ENCODE data around the gene IGF2BP3.
"Not testable (repeated sequence)": the region's sequence is repeated elsewhere in the genome, so short reads cannot be mapped to it uniquely, and the experiment has no call there.

Gene IGF2BP3

DNA sequence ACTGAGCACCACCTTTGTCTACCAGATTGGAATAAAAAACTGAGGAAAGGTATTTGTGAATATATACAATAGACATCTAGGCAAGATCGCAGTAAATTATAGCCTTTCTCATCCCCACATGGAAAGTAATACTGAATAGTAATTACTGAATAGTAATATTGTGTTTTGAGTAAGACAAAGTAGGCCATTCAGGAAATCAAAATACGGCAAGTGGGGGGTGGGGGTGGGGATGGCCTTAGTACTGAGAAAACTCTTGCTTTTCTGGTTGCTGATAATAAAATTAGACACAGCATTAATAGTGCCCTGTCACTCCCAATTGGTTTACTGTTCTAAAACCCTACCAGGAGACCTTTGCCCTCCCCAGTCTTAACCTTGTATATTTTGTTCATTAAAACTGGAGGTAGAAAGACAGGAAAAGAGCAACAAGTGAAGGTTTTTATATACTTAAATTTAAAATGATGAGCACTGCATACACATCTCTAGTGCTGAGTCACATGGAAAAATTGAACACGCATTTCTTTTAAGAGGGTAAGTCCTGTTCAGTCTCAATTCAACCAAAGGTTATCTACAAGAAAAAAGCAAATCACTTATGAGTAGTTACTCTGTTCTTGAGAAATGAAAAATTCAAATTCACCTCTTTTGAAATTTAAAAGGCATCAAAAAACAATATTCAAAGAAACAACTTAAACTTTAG is 65.6 kb downstream of the IGF2BP3 start:
- ATAC-seq (replicated peaks; ENCODE audit: extremely low read depth, poor library complexity, severe bottlenecking) (no peak), DNase-seq (ENCODE audit: low spot score in 2 of 2) (no peak)
- Mint-ChIP-seq H3K27ac (ENCODE audit: low read depth) (no peak overlapping the region), H3K4me1 (no peaks in the 10 kb centered on the region), H3K27me3 (peaks cover 20% of the 10 kb centered on the region), H3K36me3 (ENCODE audit: insufficient read depth) (no peaks in the 10 kb centered on the region), H3K4me3 (no peak overlapping the region), H3K9me3 (no peaks in the 10 kb centered on the region)

DNA sequence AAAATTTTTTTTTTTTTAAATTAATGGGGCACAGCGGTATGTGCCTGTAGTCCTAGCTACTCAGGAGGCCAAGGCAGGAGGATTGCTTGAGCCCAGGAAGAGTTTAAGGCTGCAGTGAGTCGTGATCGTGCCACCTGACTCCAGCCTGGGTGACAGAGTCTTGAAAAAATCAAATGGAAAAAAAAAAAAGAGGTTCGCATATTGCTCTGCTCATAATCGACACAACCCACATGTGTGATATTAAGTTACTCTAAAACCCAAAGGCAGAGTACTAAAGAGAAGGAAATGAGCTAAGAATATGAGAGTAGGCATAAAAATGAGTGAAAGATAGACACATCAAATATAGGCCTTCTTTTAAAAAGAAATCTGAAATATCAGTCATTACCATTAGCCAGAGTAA is 66.3 kb downstream of the IGF2BP3 start:
- H3K27ac Mint-ChIP-seq (ENCODE audit: low read depth), result no peak overlapping the region
- H3K36me3 Mint-ChIP-seq (ENCODE audit: insufficient read depth), result no peaks in the 10 kb centered on the region
- DNase-seq (ENCODE audit: low spot score in 2 of 2) (no peak), ATAC-seq (replicated peaks; ENCODE audit: extremely low read depth, poor library complexity, severe bottlenecking) (no peak)
- H3K4me3 Mint-ChIP-seq, result no peak overlapping the region
- peaks cover 20% of the 10 kb centered on the region for H3K27me3 Mint-ChIP-seq
- no peaks in the 10 kb centered on the region for H3K4me1 Mint-ChIP-seq
- no peaks in the 10 kb centered on the region for H3K9me3 Mint-ChIP-seq

DNA sequence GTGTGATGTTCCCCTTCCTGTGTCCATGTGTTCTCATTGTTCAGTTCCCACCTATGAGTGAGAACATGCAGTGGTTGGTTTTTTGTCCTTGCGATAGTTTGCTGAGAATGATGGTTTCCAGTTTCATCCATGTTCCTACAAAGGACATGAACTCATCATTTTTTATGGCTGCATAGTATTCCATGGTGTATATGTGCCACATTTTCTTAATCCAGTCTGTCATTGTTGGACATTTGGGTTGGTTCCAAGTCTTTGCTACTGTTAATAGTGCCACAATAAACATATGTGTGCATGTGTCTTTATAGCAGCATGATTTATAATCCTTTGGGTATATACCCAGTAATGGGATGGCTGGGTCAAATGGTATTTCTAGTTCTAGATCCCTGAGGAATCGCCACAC is 72.2 kb downstream of the IGF2BP3 start:
- not testable (repeated sequence) for H3K36me3 Mint-ChIP-seq (ENCODE audit: insufficient read depth); DNase-seq (ENCODE audit: low spot score in 2 of 2); H3K27ac Mint-ChIP-seq (ENCODE audit: low read depth); ATAC-seq (replicated peaks; ENCODE audit: extremely low read depth, poor library complexity, severe bottlenecking); H3K4me3 Mint-ChIP-seq; H3K9me3 Mint-ChIP-seq; H3K4me1 Mint-ChIP-seq
- peaks cover 28% of the 10 kb centered on the region for H3K27me3 Mint-ChIP-seq

DNA sequence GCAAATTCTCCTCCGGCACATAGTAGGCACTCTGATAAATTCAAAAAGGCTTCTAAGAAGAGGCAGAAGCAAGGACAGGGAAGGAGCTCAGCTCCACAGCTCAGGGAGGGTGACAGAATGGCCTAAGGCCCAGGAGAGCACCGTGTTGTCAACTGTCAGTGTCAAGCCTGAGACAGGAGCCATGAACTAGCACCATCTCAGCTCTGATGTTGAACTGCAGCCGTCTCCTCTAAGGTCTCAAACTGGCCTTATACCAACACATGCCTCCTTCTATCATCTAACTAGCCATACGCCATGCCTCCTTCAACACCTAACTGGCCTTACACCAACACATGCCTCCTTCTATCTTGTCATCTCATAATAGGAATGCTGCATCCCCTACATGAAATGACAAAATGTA is 73.0 kb downstream of the IGF2BP3 start:
- Mint-ChIP-seq H3K9me3 (no peaks in the 10 kb centered on the region), H3K27ac (ENCODE audit: low read depth) (no peak overlapping the region), H3K27me3 (peaks cover 28% of the 10 kb centered on the region), H3K4me1 (no peaks in the 10 kb centered on the region), H3K4me3 (no peak overlapping the region), H3K36me3 (ENCODE audit: insufficient read depth) (peaks cover 1% of the 10 kb centered on the region)
- DNase-seq (ENCODE audit: low spot score in 2 of 2), result no peak
- no peak for ATAC-seq (replicated peaks; ENCODE audit: extremely low read depth, poor library complexity, severe bottlenecking)

DNA sequence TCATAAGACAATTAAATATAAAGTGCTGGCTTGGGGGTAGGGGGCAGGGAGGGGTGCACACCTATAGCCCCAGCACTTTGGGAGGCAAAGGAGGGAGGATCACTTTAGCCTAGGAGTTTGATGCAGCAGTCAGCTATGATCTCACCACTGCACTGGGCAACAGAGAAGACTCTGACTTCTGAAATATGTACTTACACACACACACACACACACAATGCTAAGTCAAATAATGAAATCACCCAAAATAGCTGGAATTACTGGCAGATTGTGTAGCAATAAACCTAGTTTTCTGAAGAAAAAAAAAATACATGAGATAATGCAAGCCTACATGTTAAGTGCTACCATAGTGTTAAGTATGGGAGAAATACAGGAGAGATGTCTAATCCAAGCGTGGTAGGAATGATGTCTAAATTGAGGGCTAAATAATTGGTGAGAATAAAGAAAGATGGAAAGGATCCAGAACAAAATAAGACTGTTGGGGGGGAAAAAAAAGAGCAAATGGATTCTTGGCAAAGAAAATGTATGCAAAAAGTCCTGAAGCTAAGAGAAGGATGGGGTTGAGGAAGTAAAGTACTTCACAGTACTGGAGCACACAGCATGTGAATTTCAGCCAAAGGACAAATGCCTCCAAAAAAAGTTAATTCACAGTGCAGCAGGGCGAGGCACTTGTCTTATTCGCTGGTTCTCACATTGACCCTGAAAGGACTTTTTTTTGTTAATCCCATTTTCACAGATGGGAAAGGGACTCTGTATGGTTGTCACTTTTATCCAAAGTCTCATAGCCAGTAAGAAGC is 73.9 kb downstream of the IGF2BP3 start:
- DNase-seq (ENCODE audit: low spot score in 2 of 2) (no peak), ATAC-seq (replicated peaks; ENCODE audit: extremely low read depth, poor library complexity, severe bottlenecking) (no peak)
- Mint-ChIP-seq H3K27me3 (peaks cover 28% of the 10 kb centered on the region), H3K27ac (ENCODE audit: low read depth) (no peak overlapping the region), H3K4me3 (no peak overlapping the region), H3K4me1 (no peaks in the 10 kb centered on the region), H3K36me3 (ENCODE audit: insufficient read depth) (peaks cover 1% of the 10 kb centered on the region), H3K9me3 (no peaks in the 10 kb centered on the region)

DNA sequence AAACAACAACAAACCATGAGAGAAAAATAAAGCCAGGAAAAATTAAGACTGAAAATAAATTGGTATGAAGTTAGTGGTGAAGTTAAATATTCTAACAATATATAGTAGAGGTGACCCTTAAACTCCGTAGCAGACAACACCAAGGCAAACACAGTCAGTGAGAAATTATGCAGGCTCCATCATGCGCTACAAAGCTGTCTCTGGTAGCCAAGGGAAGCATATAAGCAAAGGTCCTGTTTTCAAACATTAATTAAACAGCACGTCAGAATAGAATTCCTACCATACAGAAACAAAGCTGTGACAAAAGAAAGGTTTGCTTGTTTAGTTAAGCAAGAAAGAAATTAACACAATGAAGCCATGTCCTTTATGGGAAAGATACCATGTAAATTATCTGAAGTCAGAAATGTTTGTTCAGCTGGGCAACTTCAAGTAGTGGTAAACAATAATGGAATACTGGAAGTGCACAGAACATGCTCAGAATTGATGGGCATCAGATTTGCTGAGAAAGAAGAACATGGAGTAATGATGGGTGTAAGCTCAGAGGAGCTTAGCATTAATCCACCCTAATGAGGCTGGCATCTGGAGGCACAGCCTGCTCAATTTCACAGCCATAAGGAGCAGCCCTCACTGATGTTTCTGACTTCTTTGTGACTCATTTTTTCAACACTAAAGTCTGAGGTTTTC is 75.7 kb downstream of the IGF2BP3 start:
- Mint-ChIP-seq H3K36me3 (ENCODE audit: insufficient read depth) (peaks cover 1% of the 10 kb centered on the region), H3K27ac (ENCODE audit: low read depth) (no peak overlapping the region), H3K27me3 (peaks cover 28% of the 10 kb centered on the region), H3K4me1 (no peaks in the 10 kb centered on the region), H3K9me3 (no peaks in the 10 kb centered on the region), H3K4me3 (no peak overlapping the region)
- no peak for ATAC-seq (replicated peaks; ENCODE audit: extremely low read depth, poor library complexity, severe bottlenecking)
- no peak for DNase-seq (ENCODE audit: low spot score in 2 of 2)

DNA sequence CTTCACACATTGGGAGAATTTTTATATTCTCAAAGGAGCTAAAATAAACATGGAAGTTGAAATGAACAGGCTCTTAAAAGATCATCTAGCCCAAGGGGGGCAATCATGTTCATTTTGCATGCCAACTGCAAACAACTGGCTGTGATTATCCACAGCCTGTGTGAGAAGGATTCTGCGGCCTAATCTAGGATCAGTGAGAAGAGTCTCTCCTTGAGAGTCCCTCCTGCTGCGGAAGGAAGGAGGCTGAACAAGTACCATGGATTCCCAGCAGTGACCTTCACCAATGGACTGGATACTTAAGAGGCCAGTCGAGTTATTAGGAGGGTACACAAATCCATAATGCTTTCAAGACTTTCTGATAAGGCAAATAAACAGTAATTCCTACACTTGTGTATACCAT is 76.7 kb downstream of the IGF2BP3 start:
- Mint-ChIP-seq H3K4me3 (no peak overlapping the region), H3K27ac (ENCODE audit: low read depth) (no peak overlapping the region), H3K4me1 (no peaks in the 10 kb centered on the region), H3K36me3 (ENCODE audit: insufficient read depth) (peaks cover 1% of the 10 kb centered on the region), H3K9me3 (no peaks in the 10 kb centered on the region), H3K27me3 (peaks cover 28% of the 10 kb centered on the region)
- no peak for DNase-seq (ENCODE audit: low spot score in 2 of 2)
- no peak for ATAC-seq (replicated peaks; ENCODE audit: extremely low read depth, poor library complexity, severe bottlenecking)

DNA sequence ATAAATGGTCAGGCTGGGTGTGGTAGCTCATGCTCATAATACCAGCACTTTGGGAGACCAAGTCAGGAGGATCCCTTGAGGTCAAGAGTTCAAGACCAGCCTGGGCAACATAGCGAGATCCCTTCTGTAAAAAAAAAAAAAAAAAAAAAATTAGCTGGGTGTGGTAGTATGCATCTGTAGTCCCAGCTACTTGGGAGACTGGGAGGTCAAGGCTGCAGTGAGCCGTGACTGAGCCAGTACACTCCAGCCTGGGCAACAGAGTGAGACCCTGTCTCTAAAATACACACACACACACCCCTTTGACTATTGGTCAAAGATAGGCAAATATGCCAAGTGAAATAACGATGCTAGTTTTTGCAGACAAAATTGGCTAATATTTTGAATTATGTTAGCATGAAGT is 80.6 kb downstream of the IGF2BP3 start:
- Mint-ChIP-seq H3K4me1 (no peaks in the 10 kb centered on the region), H3K9me3 (no peaks in the 10 kb centered on the region), H3K36me3 (ENCODE audit: insufficient read depth) (no peaks in the 10 kb centered on the region), H3K27ac (ENCODE audit: low read depth) (no peak overlapping the region), H3K4me3 (no peak overlapping the region), H3K27me3 (peaks cover 27% of the 10 kb centered on the region)
- ATAC-seq (replicated peaks; ENCODE audit: extremely low read depth, poor library complexity, severe bottlenecking) (no peak), DNase-seq (ENCODE audit: low spot score in 2 of 2) (no peak)

DNA sequence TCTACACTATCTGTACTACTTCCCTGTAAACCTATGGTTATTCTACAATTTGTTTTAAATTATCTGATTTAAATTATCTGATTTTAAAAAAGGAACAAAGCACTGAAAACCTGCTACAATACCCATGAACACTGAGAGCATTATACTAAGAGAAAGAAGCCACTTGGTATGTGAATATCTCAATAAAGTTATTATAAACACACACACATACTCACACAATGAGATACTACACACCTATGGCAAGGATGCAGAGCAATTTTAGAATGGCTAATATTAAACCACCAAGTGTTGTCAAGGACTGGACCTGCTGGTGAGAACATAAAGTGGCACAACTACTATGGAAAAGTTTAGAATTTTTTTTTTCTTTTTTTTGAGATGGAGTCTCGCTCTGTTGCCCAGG is 82.7 kb downstream of the IGF2BP3 start:
- Mint-ChIP-seq H3K27me3 (peaks cover 32% of the 10 kb centered on the region), H3K4me3 (no peak overlapping the region), H3K27ac (ENCODE audit: low read depth) (no peak overlapping the region), H3K4me1 (no peaks in the 10 kb centered on the region), H3K36me3 (ENCODE audit: insufficient read depth) (no peaks in the 10 kb centered on the region), H3K9me3 (no peaks in the 10 kb centered on the region)
- ATAC-seq (replicated peaks; ENCODE audit: extremely low read depth, poor library complexity, severe bottlenecking) (no peak), DNase-seq (ENCODE audit: low spot score in 2 of 2) (no peak)

DNA sequence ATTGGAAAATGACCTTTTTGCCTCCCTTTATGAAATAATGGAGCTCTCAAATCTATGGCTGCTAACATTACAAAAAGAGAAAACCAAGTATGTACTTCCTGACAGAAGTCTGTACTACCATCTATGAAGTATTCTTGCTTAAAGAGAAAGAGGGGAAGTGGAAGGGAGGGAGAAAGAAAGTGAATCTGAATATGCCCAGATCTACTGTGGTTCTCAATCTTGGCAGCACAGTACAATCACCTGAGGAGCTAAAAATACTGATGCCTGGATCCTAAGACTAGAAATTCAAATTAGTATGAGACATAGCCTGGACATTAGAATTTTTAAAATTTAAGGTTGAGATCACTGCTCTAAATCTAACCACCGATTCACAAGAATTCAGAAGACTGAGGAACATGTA is 85.2 kb downstream of the IGF2BP3 start:
- H3K27ac Mint-ChIP-seq (ENCODE audit: low read depth), result no peak overlapping the region
- no peaks in the 10 kb centered on the region for H3K9me3 Mint-ChIP-seq
- H3K4me1 Mint-ChIP-seq, result no peaks in the 10 kb centered on the region
- ATAC-seq (replicated peaks; ENCODE audit: extremely low read depth, poor library complexity, severe bottlenecking) (no peak), DNase-seq (ENCODE audit: low spot score in 2 of 2) (no peak)
- H3K27me3 Mint-ChIP-seq, result peaks cover 45% of the 10 kb centered on the region
- H3K36me3 Mint-ChIP-seq (ENCODE audit: insufficient read depth), result no peaks in the 10 kb centered on the region
- no peak overlapping the region for H3K4me3 Mint-ChIP-seq

DNA sequence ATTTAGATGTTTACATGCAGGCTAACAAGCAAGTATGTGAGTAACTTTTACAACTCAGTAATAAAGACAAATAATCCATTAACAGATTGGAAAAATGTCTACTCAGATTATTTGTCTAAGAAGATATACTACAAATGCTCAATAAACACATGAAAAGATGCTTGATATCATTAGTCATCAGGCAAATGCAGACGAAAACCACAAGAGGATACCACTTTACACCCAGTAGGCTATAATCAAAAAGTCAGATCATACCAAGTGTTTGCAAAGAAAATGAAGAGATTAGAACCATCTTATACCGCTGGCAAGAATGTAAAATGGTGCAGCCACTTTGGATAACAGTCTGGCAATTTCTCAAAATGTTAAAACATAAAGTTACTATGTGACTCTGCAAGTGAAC is 87.1 kb downstream of the IGF2BP3 start:
- Mint-ChIP-seq H3K9me3 (no peaks in the 10 kb centered on the region), H3K27ac (ENCODE audit: low read depth) (no peak overlapping the region), H3K4me1 (no peaks in the 10 kb centered on the region), H3K4me3 (no peak overlapping the region), H3K27me3 (peaks cover 48% of the 10 kb centered on the region), H3K36me3 (ENCODE audit: insufficient read depth) (no peaks in the 10 kb centered on the region)
- no peak for DNase-seq (ENCODE audit: low spot score in 2 of 2)
- no peak for ATAC-seq (replicated peaks; ENCODE audit: extremely low read depth, poor library complexity, severe bottlenecking)

DNA sequence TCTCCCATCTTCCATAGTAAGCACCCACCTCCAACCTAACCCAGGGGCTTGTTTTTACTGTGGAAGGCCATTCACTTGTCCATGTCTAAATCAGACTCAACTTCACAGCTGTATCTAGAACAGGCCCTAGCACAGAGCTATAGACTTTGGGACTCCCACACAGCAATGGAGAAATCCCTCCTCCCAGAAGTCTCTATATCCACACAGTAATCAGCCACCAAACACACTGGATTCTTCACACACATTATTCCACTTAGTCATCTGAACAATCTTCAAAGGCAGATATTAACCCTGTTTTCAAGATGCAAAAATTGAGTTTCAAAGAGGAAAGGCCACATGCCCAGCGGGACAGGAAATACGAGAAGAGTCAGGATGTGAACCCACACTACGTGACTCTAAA is 89.3 kb downstream of the IGF2BP3 start:
- Mint-ChIP-seq H3K36me3 (ENCODE audit: insufficient read depth) (no peaks in the 10 kb centered on the region), H3K4me3 (no peak overlapping the region), H3K27ac (ENCODE audit: low read depth) (no peak overlapping the region), H3K9me3 (no peaks in the 10 kb centered on the region), H3K4me1 (no peaks in the 10 kb centered on the region), H3K27me3 (peaks cover 38% of the 10 kb centered on the region)
- DNase-seq (ENCODE audit: low spot score in 2 of 2) (no peak), ATAC-seq (replicated peaks; ENCODE audit: extremely low read depth, poor library complexity, severe bottlenecking) (no peak)

DNA sequence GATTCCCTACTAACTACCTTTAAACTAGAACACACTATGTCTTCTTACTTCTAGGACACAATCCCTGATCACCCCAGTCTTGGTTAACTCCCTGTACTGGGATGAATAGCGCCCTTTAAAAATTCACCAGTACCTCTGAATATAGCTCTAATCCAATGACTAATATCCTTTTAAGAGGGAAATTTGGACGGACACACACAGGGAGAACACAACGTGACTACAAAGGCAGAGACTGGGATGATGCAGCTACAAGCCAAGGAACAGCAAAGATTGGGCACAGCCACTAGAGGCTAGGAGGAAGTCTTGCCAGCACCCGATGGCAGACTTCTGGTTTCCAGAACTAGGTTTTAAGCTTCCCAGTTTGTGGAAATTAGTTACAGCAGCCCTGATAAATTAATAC is 89.7 kb downstream of the IGF2BP3 start:
- Mint-ChIP-seq H3K36me3 (ENCODE audit: insufficient read depth) (no peaks in the 10 kb centered on the region), H3K9me3 (no peaks in the 10 kb centered on the region), H3K4me3 (no peak overlapping the region), H3K4me1 (no peaks in the 10 kb centered on the region), H3K27ac (ENCODE audit: low read depth) (no peak overlapping the region), H3K27me3 (peaks cover 34% of the 10 kb centered on the region)
- DNase-seq (ENCODE audit: low spot score in 2 of 2) (no peak), ATAC-seq (replicated peaks; ENCODE audit: extremely low read depth, poor library complexity, severe bottlenecking) (no peak)

Data from central memory CD8-positive, alpha-beta T cell (primary cell).